Kidney (tissue), 14 donors: ENCODE data around the gene CAPN13. TPM values are rescaled to one million over a fixed set of nuclear protein-coding genes. Genes with fewer than 3 reads are reported as not detected.
A peak's percentile ranks its signal among the peaks of the same experiment; 100 is the strongest.

Experiments used
- DNase-seq, 5 donors: peaks; one replicate each; pipeline ENCODE4 v3.0.0-alpha.2; 2013 to 2020
- FAIRE-seq: peaks from 2 replicates; lab custom pipeline; 2012; peaks lifted over from hg19 to GRCh38; lab: Jason Lieb, UNC
- H3K27ac ChIP-seq, 2 donors: one replicate each; pipeline ENCODE4 v1.7.0; 2013; ENCODE audit warnings: low read depth in 2 of 2, low read length in 2 of 2, inconsistent platforms in 1 of 2
- H3K27me3 ChIP-seq: one replicate; pipeline ENCODE4 v1.7.1; 2013; ENCODE audit warnings: low read length, inconsistent platforms; ENCODE audit not compliant: control insufficient read depth, insufficient read depth
- H3K36me3 ChIP-seq, 3 donors: one replicate each; pipeline versions ENCODE4 v1.7.0 to v1.7.1; 2013; ENCODE audit warnings: low read length in 3 of 3, control low read depth in 1 of 3, inconsistent platforms in 1 of 3; ENCODE audit not compliant: insufficient read depth in 3 of 3, control insufficient read depth in 2 of 3
- H3K4me1 ChIP-seq, 3 donors: one replicate each; pipeline versions ENCODE4 v1.7.0 to v1.7.1; 2013; ENCODE audit warnings: low read length in 3 of 3, inconsistent platforms in 1 of 3, low read depth in 1 of 3; ENCODE audit not compliant: control insufficient read depth in 2 of 3, insufficient read depth in 2 of 3
- H3K4me3 ChIP-seq, 3 donors: one replicate each; pipeline versions ENCODE4 v1.7.0 to v1.8.1; 2013; ENCODE audit warnings: low read length in 3 of 3, control low read depth in 1 of 3, inconsistent platforms in 1 of 3
- H3K9ac ChIP-seq, 3 donors: one replicate each; pipeline versions ENCODE4 v1.7.0 to v1.7.1; 2013; ENCODE audit warnings: low read length in 3 of 3, control low read depth in 1 of 3, inconsistent platforms in 1 of 3
- H3K9me3 ChIP-seq, 3 donors: one replicate each; pipeline versions ENCODE4 v1.7.0 to v1.7.1; 2013; ENCODE audit warnings: low read length in 3 of 3, control low read depth in 1 of 3, inconsistent platforms in 1 of 3; ENCODE audit not compliant: control insufficient read depth in 2 of 3, insufficient read depth in 1 of 3
- CTCF ChIP-seq: IDR thresholded peaks from 3 replicates; pipeline ENCODE4 v1.5.1; 2012; ENCODE audit warnings: mild to moderate bottlenecking, moderate library complexity, borderline replicate concordance; ENCODE audit not compliant: insufficient read depth; ENCODE audit errors: extremely low read depth
- intact Hi-C: fragments of 100-400 bp; cut with DNase I; formaldehyde crosslinking; loops from one replicate; pipeline ENCODE4 v1.11.1; 2022
- polyA plus RNA-seq: library from polyadenylated mRNA; stranded (reverse); fragments of 350-450 nt; fragmentation: Illumina TruSeq; extraction: RNeasy Lipid Tissue Mini Kit (QIAGEN cat#74804); gene quantifications from one replicate; pipeline ENCODE4 v1.2.3, GENCODE V29; 2014; ENCODE audit warnings: low read depth, low replicate concordance; ENCODE audit not compliant: insufficient read depth
- total RNA-seq: library from RNA; stranded (reverse); fragmentation: NEBNext Ultra II Directional; extraction: Animal tissue kit (Norgen Biotek cat#: 25700); gene quantifications from one replicate; pipeline ENCODE4 v1.2.1, GENCODE V29; 2021
- donor health status: control.
- donor health status: control.
- donor health status: control.
- donor health status: control.
- donor health status: control.
- donor health status: DM: yes; HTN: yes; CAD: no.
- donor health status: Normal renal cell carcinoma (clear cell type).

Gene CAPN13
- total and polyA plus RNA-seq, 2 donors from 2014 or later: 3.4 to 9.2 TPM

DNA sequence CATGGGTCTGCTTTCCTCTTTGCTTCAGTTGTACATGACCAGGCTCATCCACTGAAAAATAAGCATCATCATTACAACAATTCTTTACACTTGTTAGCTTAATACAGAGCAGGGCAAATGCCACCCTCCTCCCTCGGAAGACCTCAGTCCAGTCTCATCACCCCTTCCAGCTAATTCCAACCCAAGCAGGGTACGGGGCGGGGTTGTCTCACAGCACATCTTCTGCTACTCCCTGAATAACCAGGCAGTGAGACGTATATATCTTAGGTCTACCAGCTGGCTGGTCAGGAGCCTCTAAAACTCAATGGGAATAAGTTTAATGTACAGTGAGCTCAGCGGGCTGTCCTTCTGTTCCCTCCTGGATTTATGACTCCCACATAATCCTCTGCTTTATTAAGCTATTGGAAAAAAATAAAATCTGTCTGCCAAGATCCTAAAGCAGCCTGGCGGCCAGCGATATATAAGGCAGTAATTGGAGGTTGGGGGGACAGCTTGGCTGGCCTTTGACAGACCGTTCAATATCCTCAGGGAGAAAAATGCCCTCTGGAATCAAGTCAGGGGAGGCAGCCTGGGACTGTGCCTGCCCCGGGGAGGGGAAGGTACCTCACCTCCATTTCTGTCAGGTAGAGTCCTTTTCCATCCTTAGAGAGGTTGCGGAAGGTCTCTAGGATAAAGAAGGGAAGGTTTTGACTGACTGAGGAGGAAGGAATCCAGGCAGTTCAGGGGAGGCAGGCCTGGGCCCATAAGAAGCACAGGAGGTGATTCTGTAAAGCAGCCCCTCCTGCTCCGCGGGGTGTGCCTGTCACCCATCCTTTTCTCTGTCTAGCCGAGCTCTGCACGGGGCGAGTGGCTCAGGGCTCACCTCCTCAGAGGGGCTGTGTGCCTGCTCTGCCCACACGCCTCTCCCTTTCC, 76.3 kb downstream of the CAPN13 start:
- Histone ChIP-seq H3K4me3 (no peak overlapping the region), H3K9me3 (no peaks in the 10 kb centered on the region), H3K27ac (no peak overlapping the region), H3K27me3 (no peaks in the 10 kb centered on the region), H3K36me3 (no peaks in the 10 kb centered on the region), H3K4me1 (no peaks in the 10 kb centered on the region), H3K9ac (no peak overlapping the region)
- no peak for TF ChIP-seq CTCF
- DNase-seq (peak in 1 of 5 donors; percentile 30), FAIRE-seq (no peak)
- intact Hi-C loops: no loop called here

- Histone ChIP-seq H3K27me3 (no peaks in the 10 kb centered on the region), H3K36me3 (no peaks in the 10 kb centered on the region), H3K4me3 (no peak overlapping the region), H3K9ac (no peak overlapping the region), H3K9me3 (no peaks in the 10 kb centered on the region), H3K27ac (no peak overlapping the region), H3K4me1 (no peaks in the 10 kb centered on the region)
- intact Hi-C loops: no loop called here
- FAIRE-seq (no peak), DNase-seq (no peak)
- no peak for TF ChIP-seq CTCF
Observed at GRCh38 chr2:30729031-30729430, 78.2 kb downstream of the CAPN13 start.

- intact Hi-C loops: no loop called here
- no peaks in the 10 kb centered on the region for H3K36me3 ChIP-seq
- DNase-seq (peak in 2 of 5 donors; percentile 2 to 9), FAIRE-seq (no peak)
- H3K4me1 ChIP-seq: no peaks in the 10 kb centered on the region
- H3K27ac ChIP-seq: no peak overlapping the region
- H3K9me3 ChIP-seq: no peaks in the 10 kb centered on the region
- TF ChIP-seq CTCF: no peak
- H3K4me3 ChIP-seq: no peak overlapping the region
- no peak overlapping the region for H3K9ac ChIP-seq
- no peaks in the 10 kb centered on the region for H3K27me3 ChIP-seq
Observed at GRCh38 chr2:30722936-30723725, 84.1 kb downstream of the CAPN13 start.
